Stimulated activated memory B cell treated with anti-CD40 and anti-IgM and Interleukin-4, amounts not matched to agents 10 μg/mL and 1 μg/mL and 100 μg/mL, for 72 hours (primary cell): ENCODE measurements around the gene SLC35G1.

Source experiments
- ATAC-seq: fragments of 150-1000 bp; cut with Tn5 transposase; 2 replicates; pipeline ENCODE4 v1.10.0; 2021
- H3K27ac Mint-ChIP-seq: one replicate; pipeline ENCODE4 v1.8.0; 2022; ENCODE audit warnings: mild to moderate bottlenecking, mixed read lengths
- H3K27me3 Mint-ChIP-seq: one replicate; pipeline ENCODE4 v1.8.0; 2022; ENCODE audit warnings: mixed read lengths
- H3K36me3 Mint-ChIP-seq: one replicate; pipeline ENCODE4 v1.8.0; 2022; ENCODE audit warnings: mixed read lengths
- H3K4me1 Mint-ChIP-seq: one replicate; pipeline ENCODE4 v1.8.0; 2022; ENCODE audit warnings: mixed read lengths
- H3K4me3 Mint-ChIP-seq: one replicate; pipeline ENCODE4 v1.8.0; 2022; ENCODE audit warnings: mild to moderate bottlenecking, moderate library complexity, mixed read lengths
- H3K9me3 Mint-ChIP-seq: one replicate; pipeline ENCODE4 v1.8.0; 2022; ENCODE audit warnings: mixed read lengths

SLC35G1 gene

GRCh38 chr10:93872375-93873158 is 21.2 kb upstream of the SLC35G1 start:
- no peaks in the 10 kb centered on the region for H3K9me3 Mint-ChIP-seq
- H3K27ac Mint-ChIP-seq, result no peak overlapping the region
- no peaks in the 10 kb centered on the region for H3K4me1 Mint-ChIP-seq
- no peaks in the 10 kb centered on the region for H3K36me3 Mint-ChIP-seq
- ATAC-seq, result no peak
- H3K27me3 Mint-ChIP-seq, result peaks cover 53% of the 10 kb centered on the region
- H3K4me3 Mint-ChIP-seq, result no peak overlapping the region

GRCh38 chr10:93873420-93874115 is 20.2 kb upstream of the SLC35G1 start:
- Mint-ChIP-seq H3K36me3 (no peaks in the 10 kb centered on the region), H3K9me3 (no peaks in the 10 kb centered on the region), H3K27ac (no peak overlapping the region), H3K4me3 (no peak overlapping the region), H3K4me1 (no peaks in the 10 kb centered on the region), H3K27me3 (peaks cover 46% of the 10 kb centered on the region)
- no peak for ATAC-seq

DNA sequence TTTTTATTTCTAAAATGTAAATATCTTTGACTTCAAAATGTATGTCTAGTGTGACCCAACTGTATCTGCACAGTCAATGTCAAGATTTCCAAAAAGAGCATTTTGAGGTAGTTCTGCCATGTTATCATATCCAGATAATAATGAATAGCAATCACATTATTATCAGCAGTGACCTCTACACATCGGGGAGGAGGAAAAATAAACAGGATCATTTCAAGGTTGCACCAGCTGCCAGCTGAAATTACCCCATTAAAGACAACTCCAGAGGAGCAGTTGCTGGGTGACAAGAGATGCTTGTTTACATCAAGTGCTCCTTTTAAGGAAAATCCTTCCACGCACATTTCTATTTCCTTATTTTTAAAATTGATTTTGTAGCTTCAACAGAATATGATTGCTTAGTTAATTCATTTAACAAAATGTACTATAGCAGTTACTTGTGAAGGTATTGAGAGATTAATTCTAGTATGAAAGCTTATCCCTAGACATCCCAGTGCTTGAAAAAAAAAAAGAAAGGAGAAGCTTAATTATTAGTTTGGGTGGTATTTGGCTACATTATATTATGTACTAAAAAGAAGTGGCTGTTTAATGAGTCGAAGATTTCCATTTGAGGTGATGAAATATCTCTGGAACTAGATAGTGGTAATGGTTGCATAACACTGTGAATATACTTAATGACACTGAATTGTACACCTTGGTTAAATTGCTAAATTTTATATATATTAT is 19.3 kb upstream of the SLC35G1 start:
- Mint-ChIP-seq H3K4me1 (no peaks in the 10 kb centered on the region), H3K36me3 (no peaks in the 10 kb centered on the region), H3K27ac (no peak overlapping the region), H3K27me3 (peaks cover 44% of the 10 kb centered on the region), H3K4me3 (no peak overlapping the region), H3K9me3 (no peaks in the 10 kb centered on the region)
- no peak for ATAC-seq

DNA sequence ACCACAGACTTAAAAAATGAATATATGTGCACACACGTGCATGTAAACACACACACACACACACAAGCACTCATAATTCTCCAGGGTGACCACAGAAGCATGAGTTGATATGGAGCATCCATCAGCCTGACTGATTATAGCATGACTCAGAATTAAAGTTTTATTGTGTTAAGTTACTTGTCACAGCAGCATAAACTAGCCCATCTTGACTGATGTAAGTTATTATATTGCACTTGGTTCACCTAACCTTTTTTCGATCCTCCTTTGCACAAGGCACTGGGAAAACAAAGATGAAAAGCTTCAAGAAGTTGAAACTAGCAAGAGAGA is 18.8 kb upstream of the SLC35G1 start:
- peaks cover 44% of the 10 kb centered on the region for H3K27me3 Mint-ChIP-seq
- no peaks in the 10 kb centered on the region for H3K36me3 Mint-ChIP-seq
- no peak overlapping the region for H3K27ac Mint-ChIP-seq
- no peak overlapping the region for H3K4me3 Mint-ChIP-seq
- no peaks in the 10 kb centered on the region for H3K4me1 Mint-ChIP-seq
- ATAC-seq, result no peak
- H3K9me3 Mint-ChIP-seq, result no peaks in the 10 kb centered on the region

- Mint-ChIP-seq H3K9me3 (no peaks in the 10 kb centered on the region), H3K4me3 (no peak overlapping the region), H3K27me3 (peaks cover 33% of the 10 kb centered on the region), H3K4me1 (no peaks in the 10 kb centered on the region), H3K27ac (no peak overlapping the region), H3K36me3 (no peaks in the 10 kb centered on the region)
- ATAC-seq, result no peak
Observed at GRCh38 chr10:93876381-93876780, 17.4 kb upstream of the SLC35G1 start.

GRCh38 chr10:93879273-93879672 is 14.5 kb upstream of the SLC35G1 start:
- no peaks in the 10 kb centered on the region for H3K36me3 Mint-ChIP-seq
- peaks cover 45% of the 10 kb centered on the region for H3K27me3 Mint-ChIP-seq
- no peak overlapping the region for H3K27ac Mint-ChIP-seq
- H3K4me1 Mint-ChIP-seq, result no peaks in the 10 kb centered on the region
- no peaks in the 10 kb centered on the region for H3K9me3 Mint-ChIP-seq
- ATAC-seq, result no peak
- H3K4me3 Mint-ChIP-seq, result no peak overlapping the region

- Mint-ChIP-seq H3K36me3 (peaks cover 4% of the 10 kb centered on the region), H3K4me3 (peak overlapping the region; percentile 77), H3K4me1 (peaks cover 27% of the 10 kb centered on the region), H3K9me3 (no peaks in the 10 kb centered on the region), H3K27me3 (no peaks in the 10 kb centered on the region), H3K27ac (peak overlapping the region; percentile 71)
- ATAC-seq, result peak; percentile 22
Observed at GRCh38 chr10:93894516-93895378, 969 bp downstream of the SLC35G1 start.

- Mint-ChIP-seq H3K9me3 (no peaks in the 10 kb centered on the region), H3K27me3 (no peaks in the 10 kb centered on the region), H3K27ac (no peak overlapping the region), H3K4me1 (peaks cover 27% of the 10 kb centered on the region), H3K4me3 (no peak overlapping the region), H3K36me3 (peaks cover 15% of the 10 kb centered on the region)
- no peak for ATAC-seq
Observed at GRCh38 chr10:93897070-93897780, 3.4 kb downstream of the SLC35G1 start.

GRCh38 chr10:93899109-93899508 is 5.3 kb downstream of the SLC35G1 start:
- H3K27ac Mint-ChIP-seq, result no peak overlapping the region
- peaks cover 15% of the 10 kb centered on the region for H3K36me3 Mint-ChIP-seq
- H3K9me3 Mint-ChIP-seq, result no peaks in the 10 kb centered on the region
- no peak for ATAC-seq
- H3K4me1 Mint-ChIP-seq, result peaks cover 17% of the 10 kb centered on the region
- H3K4me3 Mint-ChIP-seq, result no peak overlapping the region
- H3K27me3 Mint-ChIP-seq, result no peaks in the 10 kb centered on the region

- H3K27ac Mint-ChIP-seq, result no peak overlapping the region
- no peaks in the 10 kb centered on the region for H3K27me3 Mint-ChIP-seq
- no peaks in the 10 kb centered on the region for H3K9me3 Mint-ChIP-seq
- no peaks in the 10 kb centered on the region for H3K4me1 Mint-ChIP-seq
- no peak for ATAC-seq
- H3K4me3 Mint-ChIP-seq, result no peak overlapping the region
- peaks cover 28% of the 10 kb centered on the region for H3K36me3 Mint-ChIP-seq
Observed at GRCh38 chr10:93903051-93903450, 9.3 kb downstream of the SLC35G1 start.

GRCh38 chr10:93904901-93905300 is 11.1 kb downstream of the SLC35G1 start:
- H3K9me3 Mint-ChIP-seq, result no peaks in the 10 kb centered on the region
- H3K27me3 Mint-ChIP-seq, result no peaks in the 10 kb centered on the region
- H3K4me3 Mint-ChIP-seq, result no peak overlapping the region
- no peak for ATAC-seq
- H3K27ac Mint-ChIP-seq, result no peak overlapping the region
- peaks cover 35% of the 10 kb centered on the region for H3K36me3 Mint-ChIP-seq
- no peaks in the 10 kb centered on the region for H3K4me1 Mint-ChIP-seq

DNA sequence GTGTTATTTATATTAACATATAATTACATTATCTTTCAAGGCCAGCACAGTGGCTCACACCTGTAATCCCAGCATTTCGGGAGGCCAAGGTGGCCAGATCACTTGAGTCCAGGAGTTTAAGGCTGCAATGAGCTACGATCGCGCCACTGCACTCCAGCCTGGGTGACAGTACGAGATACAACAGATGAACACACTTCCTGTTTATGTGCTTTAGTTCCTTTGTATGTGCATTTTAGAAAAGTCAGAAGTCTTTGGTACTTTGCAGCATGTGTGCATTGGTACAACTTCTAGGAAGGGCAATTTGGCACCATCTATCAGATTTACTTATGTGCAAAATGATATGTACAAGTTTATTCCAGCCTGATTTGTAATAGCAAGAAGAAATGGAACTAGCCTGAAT is 13.3 kb downstream of the SLC35G1 start:
- H3K27ac Mint-ChIP-seq, result no peak overlapping the region
- no peak for ATAC-seq
- H3K9me3 Mint-ChIP-seq, result no peaks in the 10 kb centered on the region
- no peak overlapping the region for H3K4me3 Mint-ChIP-seq
- H3K36me3 Mint-ChIP-seq, result peaks cover 31% of the 10 kb centered on the region
- H3K4me1 Mint-ChIP-seq, result no peaks in the 10 kb centered on the region
- no peaks in the 10 kb centered on the region for H3K27me3 Mint-ChIP-seq

DNA sequence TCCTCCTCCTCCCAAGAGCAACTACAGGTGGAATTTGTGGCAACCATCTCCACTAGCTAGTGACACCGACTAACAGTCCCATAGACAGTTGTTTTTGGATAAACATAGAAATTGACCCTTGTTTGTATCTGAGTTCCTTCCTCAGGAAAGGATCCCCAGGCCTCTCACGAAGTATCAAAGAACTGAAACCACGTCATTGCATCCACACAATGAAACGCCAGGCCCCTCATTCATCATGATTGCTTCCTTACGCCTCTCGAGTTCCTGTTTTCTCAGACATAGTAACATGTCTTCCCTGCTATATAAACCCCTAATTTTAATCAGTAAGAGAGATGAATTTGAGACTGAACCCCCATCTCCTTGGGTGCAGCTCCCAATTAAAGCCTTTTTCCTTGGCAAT is 18.1 kb downstream of the SLC35G1 start:
- no peaks in the 10 kb centered on the region for H3K9me3 Mint-ChIP-seq
- no peak for ATAC-seq
- H3K27me3 Mint-ChIP-seq, result no peaks in the 10 kb centered on the region
- no peak overlapping the region for H3K27ac Mint-ChIP-seq
- no peak overlapping the region for H3K4me3 Mint-ChIP-seq
- H3K36me3 Mint-ChIP-seq, result peaks cover 35% of the 10 kb centered on the region
- H3K4me1 Mint-ChIP-seq, result no peaks in the 10 kb centered on the region

- H3K27ac Mint-ChIP-seq, result no peak overlapping the region
- no peaks in the 10 kb centered on the region for H3K4me1 Mint-ChIP-seq
- peaks cover 29% of the 10 kb centered on the region for H3K36me3 Mint-ChIP-seq
- no peak overlapping the region for H3K4me3 Mint-ChIP-seq
- H3K27me3 Mint-ChIP-seq, result no peaks in the 10 kb centered on the region
- no peak for ATAC-seq
- H3K9me3 Mint-ChIP-seq, result no peaks in the 10 kb centered on the region
Observed at GRCh38 chr10:93912444-93912843, 18.7 kb downstream of the SLC35G1 start.
